Transverse colon (tissue), 4 donors: Measurements from ENCODE around the gene RELN.

Source experiments
- EP300 ChIP-seq: sonication (generic); formaldehyde crosslinking; IDR thresholded peaks from one replicate; pipeline ENCODE4 v1.6.1; 2017; ENCODE audit warnings: antibody characterized with exemption, low read depth
- POLR2A ChIP-seq: fragments of 450-650 bp; IDR thresholded peaks from one replicate; pipeline ENCODE4 v1.6.1; 2016; ENCODE audit warnings: antibody characterized with exemption, mild to moderate bottlenecking, moderate library complexity
- POLR2AphosphoS5 ChIP-seq, 3 donors: sonication (generic); formaldehyde crosslinking; IDR thresholded peaks; one replicate each; pipeline ENCODE4 v1.6.1; 2016; ENCODE audit warnings: antibody characterized with exemption in 3 of 3
- TF ChIP-seq, protein P1 (sequence below), 5 experiments: fragments of 200-600 bp in 3 of 5; fragments of 450-650 bp in 2 of 5; sonication (generic) in 3 of 5; IDR thresholded peaks; 1 replicate in 2 of 5; 2 replicates in 3 of 5; pipeline ENCODE4 v1.5.1; 2016 to 2017; ENCODE audit warnings: antibody characterized with exemption in 5 of 5, inconsistent platforms in 3 of 5, mild to moderate bottlenecking in 2 of 5, moderate library complexity in 1 of 5

DNA sequence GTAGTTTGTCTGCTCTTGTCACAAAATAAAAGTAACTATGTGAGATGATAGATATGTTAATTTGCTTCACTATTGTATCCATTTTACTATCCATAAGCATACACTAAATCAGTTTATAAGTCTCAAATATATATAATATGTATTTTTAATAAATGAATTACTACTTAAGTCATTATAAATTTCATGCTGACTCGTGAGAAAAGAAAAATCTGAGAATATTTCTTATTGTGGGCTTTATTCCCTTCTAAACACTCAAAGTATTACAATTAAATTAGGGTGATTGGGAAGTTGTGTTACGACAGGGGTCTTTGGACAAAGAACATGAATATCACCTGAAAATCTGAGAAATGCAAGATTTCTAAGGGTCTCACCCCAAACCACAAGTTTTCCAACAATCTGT lies 48.7 kb upstream of the RELN start:
- TF ChIP-seq, protein P1, sequence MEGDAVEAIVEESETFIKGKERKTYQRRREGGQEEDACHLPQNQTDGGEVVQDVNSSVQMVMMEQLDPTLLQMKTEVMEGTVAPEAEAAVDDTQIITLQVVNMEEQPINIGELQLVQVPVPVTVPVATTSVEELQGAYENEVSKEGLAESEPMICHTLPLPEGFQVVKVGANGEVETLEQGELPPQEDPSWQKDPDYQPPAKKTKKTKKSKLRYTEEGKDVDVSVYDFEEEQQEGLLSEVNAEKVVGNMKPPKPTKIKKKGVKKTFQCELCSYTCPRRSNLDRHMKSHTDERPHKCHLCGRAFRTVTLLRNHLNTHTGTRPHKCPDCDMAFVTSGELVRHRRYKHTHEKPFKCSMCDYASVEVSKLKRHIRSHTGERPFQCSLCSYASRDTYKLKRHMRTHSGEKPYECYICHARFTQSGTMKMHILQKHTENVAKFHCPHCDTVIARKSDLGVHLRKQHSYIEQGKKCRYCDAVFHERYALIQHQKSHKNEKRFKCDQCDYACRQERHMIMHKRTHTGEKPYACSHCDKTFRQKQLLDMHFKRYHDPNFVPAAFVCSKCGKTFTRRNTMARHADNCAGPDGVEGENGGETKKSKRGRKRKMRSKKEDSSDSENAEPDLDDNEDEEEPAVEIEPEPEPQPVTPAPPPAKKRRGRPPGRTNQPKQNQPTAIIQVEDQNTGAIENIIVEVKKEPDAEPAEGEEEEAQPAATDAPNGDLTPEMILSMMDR (IDR thresholded peaks at IDR 0.05) = no peak
- TF ChIP-seq POLR2AphosphoS5 (IDR thresholded peaks at IDR 0.05) (no peak), EP300 (no peak), POLR2A (no peak)
